Measurements from ENCODE around the gene POFUT1. TPM values are rescaled to one million over a fixed set of nuclear protein-coding genes. Genes with fewer than 3 reads are reported as not detected.
A peak's percentile ranks its signal among the peaks of the same experiment; 100 is the strongest.
"Not testable (repeated sequence)": the region's sequence is repeated elsewhere in the genome, so short reads cannot be mapped to it uniquely, and the experiment has no call there.

Gene POFUT1
- total RNA-seq, 1 donor from 2014 or later: 40.9 TPM

- no peak for DNase-seq (ENCODE audit: low spot score)
These were observed 19.1 kb upstream of the POFUT1 start for GRCh38 chr20:32188376-32189122.

DNA sequence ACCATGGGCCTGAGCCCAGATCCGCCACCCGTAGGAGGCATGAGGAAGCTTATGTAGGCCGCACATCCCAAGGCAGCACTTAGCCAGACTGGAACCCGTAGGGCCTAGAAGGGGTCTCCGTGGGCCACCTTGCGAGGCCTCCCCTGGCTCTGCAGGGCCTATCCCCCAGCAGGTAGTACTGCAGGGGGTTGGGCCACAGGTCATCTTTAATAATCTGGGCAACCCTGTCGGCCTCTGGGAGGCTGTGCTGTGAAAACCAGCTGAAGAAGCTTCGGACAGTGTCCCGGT lies 18.6 kb upstream of the POFUT1 start:
- DNase-seq (ENCODE audit: low spot score): no peak

DNA sequence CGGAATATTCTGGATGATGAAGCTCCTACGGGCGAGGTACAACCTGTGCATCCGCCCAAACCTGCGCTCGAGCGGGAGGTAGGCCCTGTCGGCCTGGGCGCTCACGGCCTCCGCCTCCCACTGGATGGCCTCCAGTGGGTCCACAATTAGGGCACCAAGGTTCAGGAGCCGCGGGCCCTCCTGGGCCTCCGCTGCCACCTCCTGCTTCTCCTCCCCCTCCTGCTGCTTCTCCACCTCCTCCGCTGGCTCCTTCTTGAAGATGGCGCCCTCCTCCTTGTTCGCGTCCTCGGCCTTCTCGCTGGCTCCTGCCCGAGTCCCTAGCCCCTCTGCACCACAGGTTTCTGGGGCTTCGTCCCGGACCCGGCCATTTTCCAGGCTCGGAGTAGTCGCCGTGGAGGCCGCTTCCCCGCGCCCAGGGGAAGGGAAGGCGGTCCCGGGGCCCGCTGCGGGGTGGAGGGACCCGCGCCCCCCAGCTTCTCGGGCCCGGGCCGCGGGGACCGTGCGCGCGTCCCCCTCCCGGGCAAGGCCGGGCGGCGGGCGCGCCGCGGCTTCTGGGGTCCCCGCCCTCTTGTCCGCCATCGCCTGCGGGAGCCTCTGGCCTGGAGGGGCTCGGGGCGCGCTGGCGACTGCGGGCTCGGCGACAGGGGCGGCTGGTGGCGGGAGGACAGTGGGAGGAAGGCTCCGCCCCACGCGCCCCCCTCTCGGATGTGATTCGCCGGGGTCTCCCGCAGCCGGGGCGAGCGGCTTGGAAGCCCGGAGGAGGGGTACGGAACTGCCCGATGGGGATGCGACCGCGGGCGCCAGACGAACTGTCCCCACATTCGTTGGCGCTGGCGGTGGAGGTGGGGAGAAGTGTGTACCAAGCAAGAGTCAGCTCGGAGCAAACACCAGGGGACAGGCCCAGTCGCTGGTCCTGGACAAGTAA lies 17.7 kb upstream of the POFUT1 start:
- DNase-seq (ENCODE audit: low spot score): no peak

GRCh38 chr20:32190616-32191415 lies 16.9 kb upstream of the POFUT1 start:
- DNase-seq (ENCODE audit: low spot score): peak; percentile 79

DNA sequence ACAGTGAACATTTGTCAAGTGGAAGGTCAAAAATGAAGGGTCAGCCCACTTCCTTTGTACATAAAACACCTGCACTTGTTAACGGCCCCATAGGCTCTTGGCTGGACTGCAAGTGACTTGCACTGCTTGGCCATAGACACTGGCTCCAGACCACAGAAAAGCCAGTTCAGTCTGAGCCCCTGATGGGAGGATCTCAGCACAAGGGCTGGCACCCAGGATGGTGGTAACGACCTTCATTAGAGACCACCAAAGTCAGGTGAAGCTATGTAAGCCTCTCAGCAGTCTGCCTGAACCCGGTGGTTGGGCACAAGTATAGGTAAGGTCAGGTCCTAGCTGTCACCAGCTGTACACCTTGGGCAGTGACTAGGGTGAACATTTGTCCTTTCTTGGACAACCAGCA lies 16.3 kb upstream of the POFUT1 start:
- DNase-seq (ENCODE audit: low spot score): peak; percentile 81

DNA sequence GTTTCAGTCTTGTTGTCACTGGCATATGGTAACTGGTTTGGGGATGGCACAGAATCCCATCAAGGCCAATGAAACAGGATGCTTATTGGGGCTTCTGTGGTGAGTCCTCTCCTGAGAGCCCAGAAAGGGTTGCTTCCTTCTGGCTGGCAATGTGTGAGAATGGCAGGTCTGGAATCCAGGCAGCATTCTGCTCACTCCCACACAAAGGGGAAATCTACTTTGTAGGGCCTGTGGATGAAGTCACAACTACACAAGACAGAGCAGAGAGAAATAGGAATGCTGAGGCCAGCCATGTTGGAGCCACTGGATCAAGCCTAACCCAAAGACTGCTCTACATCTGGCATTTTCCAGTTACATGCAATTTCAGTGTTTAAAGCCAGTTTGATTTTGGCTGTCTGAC lies 15.8 kb upstream of the POFUT1 start:
- no peak for DNase-seq (ENCODE audit: low spot score)

DNA sequence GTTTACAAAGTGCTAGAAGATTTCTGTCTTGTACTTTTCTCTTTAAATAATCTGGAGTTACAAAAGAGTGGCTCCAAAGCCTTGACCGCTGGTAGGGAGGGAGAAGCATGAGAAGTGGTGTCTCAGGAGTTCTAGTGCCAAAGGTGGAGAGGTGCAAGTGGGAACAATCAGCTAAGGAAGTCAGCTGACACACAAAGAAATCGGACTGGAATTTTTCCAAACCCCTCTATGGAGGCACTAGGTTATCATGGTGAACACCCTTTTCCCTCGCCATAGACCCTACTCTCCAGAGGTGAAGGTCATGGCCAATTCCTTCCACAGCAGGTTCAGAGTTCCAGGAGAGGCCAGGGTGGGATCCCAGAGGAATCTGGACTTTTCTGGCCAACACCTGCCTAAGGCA lies 15.0 kb upstream of the POFUT1 start:
- DNase-seq (ENCODE audit: low spot score): peak; percentile 12

DNA sequence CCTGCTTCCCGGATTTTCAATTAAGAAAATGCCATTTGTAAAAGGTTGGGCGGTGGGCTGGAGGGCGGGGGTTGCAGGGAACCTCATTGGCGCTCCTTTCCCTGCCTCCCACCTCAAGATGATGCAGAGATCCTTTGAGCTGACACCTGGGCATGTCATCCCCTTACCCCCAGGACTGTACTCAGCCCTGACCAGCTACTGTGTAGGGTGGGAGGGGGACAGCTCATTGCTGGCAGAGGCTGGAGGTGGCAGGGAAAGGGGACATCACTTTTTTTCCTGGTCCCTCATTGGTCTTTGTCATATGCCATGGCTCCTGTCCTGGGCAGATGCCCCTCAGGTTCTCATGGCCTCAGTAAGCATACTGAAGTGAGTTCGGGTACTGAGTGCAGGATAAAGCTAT lies 14.3 kb upstream of the POFUT1 start:
- peak; percentile 51 for DNase-seq (ENCODE audit: low spot score)

- DNase-seq (ENCODE audit: low spot score): peak; percentile 26
These were observed 13.7 kb upstream of the POFUT1 start for GRCh38 chr20:32193996-32194395.

DNA sequence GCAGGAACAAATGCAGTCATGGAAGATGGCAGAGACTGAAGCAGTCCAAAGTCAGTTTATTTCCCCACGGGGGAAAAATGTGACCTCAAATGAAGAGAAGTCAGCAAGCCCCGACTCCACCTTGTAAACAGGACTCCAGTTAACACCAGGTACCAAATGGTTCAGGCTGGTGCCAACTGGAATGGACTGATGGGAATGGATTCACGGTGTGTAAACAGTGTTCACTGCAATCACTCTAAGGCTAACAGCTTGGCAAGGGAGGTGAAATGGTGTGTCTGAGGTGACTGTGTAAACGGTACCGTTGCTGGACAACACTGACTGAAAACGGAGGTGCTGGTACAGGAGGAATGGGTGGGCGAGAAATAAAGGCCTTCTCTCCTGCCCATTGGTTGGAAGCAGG lies 12.1 kb upstream of the POFUT1 start:
- DNase-seq (ENCODE audit: low spot score): no peak

DNA sequence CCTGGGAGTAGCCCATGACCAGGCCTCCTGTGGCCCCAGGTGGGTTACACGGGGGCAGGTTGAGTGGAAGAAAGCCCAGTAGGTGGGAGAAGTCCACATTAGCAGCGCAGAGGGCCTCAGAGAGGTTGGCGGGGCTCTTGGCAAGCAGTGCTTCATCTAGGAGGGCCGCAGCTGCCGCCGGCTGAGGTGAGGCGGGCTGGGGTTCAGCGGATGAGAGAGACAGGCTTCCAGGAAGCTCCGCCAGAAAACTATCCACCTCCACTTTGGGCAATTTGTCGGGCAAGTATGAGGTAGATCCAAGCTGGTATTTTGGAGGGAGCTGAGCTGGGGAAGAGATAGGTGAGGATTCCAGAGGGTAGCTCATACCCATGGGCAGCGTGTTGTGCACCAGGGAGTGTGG lies 11.1 kb upstream of the POFUT1 start:
- DNase-seq (ENCODE audit: low spot score): not testable (repeated sequence)

DNA sequence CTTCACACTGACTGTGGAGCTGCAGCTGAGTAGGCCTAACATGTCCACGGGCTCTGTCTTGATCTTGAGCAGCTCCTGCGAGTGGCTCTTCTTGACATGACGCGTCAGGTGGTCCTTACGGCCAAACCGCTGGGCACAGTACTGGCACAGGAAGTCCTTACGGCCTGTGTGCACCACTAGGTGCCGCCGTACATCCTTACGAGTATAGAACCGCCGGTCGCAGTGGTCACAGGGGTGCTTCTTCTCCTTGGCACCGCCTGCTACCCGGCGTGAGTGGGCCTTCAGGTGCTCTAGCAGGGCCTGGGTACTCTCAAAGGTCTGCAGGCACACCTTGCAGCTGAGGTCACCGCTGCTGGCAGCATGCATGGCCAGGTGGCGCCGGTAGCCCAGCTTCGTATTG lies 10.5 kb upstream of the POFUT1 start:
- DNase-seq (ENCODE audit: low spot score): not testable (repeated sequence)

GRCh38 chr20:32199006-32199405 lies 8.7 kb upstream of the POFUT1 start:
- DNase-seq (ENCODE audit: low spot score): no peak

DNA sequence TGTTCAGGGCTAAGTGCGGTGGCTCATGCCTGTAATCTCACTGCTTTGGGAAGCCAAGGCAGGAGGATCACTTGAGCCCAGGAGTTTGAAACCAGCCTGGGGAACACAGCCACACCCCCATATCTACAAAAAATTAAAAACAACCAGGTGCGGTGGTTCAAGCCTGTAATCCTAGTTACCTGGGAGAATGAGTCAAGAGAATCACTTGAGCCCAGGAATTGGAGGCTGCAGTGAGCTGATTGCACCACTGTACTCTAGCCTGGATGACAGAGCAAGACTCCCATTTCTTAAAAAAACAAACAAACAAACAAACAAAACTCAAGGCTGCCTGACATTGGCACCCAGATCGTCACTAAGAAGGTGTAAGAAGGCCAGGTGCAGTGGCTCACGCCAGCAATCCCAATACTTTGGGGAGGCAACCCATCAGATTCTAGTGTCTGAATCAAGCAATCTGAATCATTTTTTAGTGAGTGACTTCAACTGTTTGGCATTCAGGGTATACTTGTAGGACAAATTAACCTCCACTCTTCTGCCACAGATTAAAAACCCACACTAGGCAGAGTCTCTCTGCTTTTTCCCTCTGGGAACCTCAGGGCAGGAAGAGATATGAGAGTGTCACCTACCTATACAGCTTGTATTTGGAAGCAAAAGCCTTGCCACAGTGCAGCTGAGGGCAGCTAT lies 6.2 kb upstream of the POFUT1 start:
- DNase-seq (ENCODE audit: low spot score): no peak

DNA sequence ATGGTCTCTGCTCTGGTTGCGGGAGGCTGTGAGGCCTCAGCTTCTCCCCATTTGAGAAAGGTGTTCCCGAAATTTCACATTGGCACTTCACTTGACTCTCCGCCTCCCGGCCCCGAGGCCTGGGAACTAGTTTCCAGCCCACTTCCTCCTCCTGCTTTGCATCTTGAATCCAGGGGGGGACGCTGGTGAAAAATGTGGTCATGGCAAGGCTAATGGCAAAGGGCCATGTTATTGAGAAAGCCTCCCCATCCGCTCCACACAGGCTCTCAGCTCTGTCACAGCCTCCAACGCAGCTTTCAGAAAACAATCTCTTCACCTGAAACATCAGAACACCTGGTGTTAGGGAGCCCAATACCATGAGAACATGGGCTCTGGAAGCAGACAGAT lies 5.7 kb upstream of the POFUT1 start:
- no peak for DNase-seq (ENCODE audit: low spot score)

- no peak for DNase-seq (ENCODE audit: low spot score)
These were observed 4.1 kb upstream of the POFUT1 start for GRCh38 chr20:32203356-32204204.

DNA sequence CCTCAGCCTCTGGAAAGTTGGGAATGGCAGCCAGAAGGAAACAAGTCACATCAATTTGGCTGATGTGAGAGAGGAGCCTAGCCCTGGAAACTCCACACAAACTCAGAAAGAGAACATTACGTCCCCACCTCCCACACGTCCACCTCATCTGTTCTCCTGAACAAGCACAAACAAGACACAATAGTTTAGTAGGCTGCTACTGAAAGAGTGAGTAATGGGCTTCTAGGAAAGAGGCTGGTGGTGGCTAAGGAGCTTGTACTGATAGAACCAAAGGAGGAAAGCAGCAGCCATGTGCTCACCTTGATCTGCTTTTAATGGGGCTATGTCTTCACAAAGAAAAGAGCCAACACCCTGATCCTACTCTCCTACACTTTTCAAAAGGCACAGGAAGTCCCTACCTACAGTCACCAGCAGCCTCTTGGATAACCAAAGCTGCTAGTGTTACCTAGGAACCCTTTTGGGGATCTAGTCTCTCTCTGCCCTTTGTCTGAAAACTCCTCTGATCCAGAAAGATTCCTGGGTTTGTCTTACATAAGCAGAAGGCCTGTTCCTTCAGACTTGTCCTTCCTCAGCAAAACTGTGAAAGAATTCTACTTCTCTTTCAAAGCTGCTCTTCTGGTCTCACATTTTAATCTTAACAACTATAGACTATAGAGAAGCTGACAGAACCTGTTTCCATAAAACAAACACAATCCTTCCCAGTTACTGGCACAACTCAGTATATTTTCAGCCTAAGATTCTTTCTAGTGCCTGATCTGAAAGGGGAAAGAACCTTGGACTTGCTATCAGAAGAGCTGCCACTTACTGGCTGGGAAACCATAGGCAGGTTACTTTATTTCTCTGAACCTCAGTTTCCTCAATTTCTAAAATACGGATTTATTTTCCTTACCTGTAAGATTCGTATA lies 3.2 kb upstream of the POFUT1 start:
- no peak for DNase-seq (ENCODE audit: low spot score)

DNA sequence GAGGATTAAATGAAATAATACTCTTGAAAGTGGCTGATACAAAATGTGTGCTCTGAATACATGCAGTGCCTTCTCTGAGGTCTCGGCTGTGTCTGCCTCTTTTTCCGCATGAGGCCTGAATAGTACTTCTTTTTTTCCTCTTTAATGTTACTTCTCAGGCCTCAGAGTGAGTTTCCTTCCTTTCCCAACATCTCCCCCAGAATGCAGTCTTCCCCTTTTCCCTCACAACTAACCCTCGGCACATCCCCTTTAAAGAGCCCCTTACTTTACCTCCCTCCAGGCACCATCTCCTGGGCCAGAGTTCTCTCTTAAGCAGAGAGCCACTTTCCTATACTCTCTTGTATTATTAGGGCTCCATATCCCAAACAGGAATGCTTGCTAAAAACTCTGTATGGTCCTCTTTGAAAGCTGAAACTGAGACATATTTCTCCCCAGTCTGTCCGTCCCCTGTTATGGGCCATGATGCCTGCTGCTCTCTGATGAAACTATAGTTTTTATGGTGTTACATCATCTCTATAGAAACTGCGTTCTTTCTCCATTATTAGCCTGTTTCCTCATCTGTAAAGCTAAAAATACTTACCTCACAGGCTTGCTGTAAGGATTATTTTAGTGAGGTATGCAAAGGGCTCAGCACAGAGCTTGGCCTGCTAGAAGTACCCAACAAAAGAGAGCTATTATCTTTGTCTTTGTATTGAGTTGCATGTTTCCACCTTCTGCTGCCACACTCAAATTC lies 2.4 kb upstream of the POFUT1 start:
- no peak for DNase-seq (ENCODE audit: low spot score)

Data from mesenteric fat pad (tissue), 1 donor.